GM12892 (cell line): ENCODE measurements around the gene NPC1L1.
"Not testable (repeated sequence)": the region's sequence is repeated elsewhere in the genome, so short reads cannot be mapped to it uniquely, and the experiment has no call there.

ENCODE experiments used
- DNase-seq: peaks from one replicate; pipeline ENCODE4 v3.0.0; 2011; ENCODE audit not compliant: insufficient read length
- FAIRE-seq: peaks from 2 replicates; lab custom pipeline; 2011; peaks lifted over from hg19 to GRCh38; lab: Jason Lieb, UNC
- POLR2A ChIP-seq: IDR thresholded peaks from 2 replicates; pipeline ENCODE4 v1.6.1; 2011; ENCODE audit warnings: low read depth, low read length, control low read depth
- POLR2AphosphoS5 ChIP-seq: IDR thresholded peaks from 2 replicates; pipeline ENCODE4 v1.6.1; 2011; ENCODE audit warnings: low read depth, low read length, control low read depth
- TAF1 ChIP-seq: IDR thresholded peaks from 2 replicates; pipeline ENCODE4 v1.6.1; 2011; ENCODE audit warnings: low read depth, mild to moderate bottlenecking, control low read depth, low read length, borderline replicate concordance

NPC1L1 gene

DNA sequence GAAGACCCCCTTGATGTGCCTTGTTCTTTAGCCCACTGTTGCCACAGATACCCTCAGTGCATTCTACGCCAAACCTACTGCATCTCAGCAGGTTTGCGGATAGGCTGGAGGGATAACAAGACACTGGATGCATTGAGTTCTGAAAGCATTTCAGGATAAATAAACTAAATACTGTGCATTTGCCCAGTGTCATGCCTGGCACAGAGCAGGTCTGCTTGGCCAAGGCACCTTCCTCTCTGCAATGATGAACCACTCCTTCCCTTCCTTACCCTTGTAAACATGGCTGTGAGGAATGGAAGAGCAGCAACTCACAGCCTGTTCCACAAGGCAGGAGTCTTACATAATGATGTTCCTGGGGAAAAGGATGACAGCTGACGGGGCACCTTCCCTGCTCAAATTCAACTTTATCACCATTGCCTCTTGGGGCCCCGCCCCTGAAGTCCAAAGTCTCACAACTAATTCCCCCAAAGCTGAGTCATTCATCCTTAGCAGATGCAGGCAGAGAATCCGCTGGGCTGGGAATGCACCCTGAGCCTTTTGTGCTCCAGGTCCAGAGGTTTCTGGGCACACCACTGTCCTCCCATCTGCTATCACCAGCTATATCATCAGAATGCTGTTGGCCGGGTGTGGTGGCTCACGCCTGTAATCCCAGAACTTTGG is 21.0 kb upstream of the NPC1L1 start:
- FAIRE-seq: no peak
- no peak for DNase-seq

DNA sequence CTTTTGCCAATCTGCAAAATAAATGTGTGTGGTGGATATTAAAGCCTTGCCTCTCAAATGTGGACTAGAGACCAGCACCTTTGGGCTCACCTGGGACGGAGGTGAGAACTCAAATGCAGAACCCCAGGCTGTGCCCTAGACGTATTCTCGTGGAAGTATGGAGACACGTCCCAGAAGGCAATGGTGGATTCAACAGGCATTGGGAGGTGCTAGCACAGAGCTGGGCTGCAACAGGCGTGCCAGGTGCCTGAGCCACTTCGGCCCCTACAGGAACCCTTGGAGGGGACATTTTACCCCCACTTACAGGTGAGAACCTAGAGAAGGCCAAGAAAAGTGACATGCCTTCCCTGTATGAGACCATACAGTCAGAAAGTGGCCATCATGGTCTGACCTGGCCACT is 20.4 kb upstream of the NPC1L1 start:
- no peak for FAIRE-seq
- no peak for DNase-seq
- TF ChIP-seq POLR2A (no peak), TAF1 (no peak), POLR2AphosphoS5 (no peak)

More for the DNA sequence above, 21.0 kb upstream of the NPC1L1 start:
- TF ChIP-seq TAF1 (no peak), POLR2A (no peak), POLR2AphosphoS5 (no peak)

DNA sequence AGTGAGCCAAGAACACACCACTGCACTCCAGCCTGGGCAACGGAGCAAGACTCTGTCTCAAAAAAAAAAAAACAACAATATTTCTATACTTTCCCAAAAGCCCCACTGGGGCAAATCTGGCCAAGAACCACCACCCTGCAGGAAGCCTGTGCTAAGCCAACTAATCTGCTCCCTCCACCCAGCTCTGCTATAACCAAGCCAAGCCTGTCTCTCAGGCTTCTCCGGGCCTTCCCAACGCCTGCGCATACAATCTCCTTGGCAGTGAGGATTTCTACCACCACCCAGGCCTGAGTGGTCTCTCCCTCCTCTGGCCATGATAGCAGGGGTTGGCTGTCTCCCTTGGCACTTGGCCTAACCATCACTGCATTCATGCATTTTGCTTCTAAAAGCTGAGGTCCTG is 18.4 kb upstream of the NPC1L1 start:
- no peak for TF ChIP-seq POLR2A
- TF ChIP-seq POLR2AphosphoS5: no peak
- no peak for TF ChIP-seq TAF1
- FAIRE-seq (no peak), DNase-seq (no peak)

DNA sequence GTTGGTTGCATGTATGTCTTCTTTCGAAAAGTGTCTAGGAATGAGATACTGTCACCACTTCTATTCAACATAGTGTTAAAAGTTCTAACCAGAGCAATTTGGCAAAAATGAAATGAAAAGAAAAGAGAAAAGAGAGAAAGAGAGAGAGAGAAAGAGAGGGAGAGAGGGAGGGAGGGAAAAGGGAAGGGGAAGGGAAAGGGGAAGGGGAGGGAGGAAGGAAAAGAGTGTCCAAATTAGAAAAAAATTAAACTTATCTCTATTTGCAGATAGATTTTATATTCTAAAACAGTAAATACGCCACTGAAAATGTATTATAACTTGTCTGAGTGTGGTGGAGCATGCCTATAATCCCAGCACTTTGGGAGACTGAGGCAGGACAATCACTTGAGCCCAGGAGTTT is 16.4 kb upstream of the NPC1L1 start:
- FAIRE-seq: no peak
- DNase-seq: no peak
- TF ChIP-seq TAF1 (no peak), POLR2AphosphoS5 (no peak), POLR2A (no peak)

DNA sequence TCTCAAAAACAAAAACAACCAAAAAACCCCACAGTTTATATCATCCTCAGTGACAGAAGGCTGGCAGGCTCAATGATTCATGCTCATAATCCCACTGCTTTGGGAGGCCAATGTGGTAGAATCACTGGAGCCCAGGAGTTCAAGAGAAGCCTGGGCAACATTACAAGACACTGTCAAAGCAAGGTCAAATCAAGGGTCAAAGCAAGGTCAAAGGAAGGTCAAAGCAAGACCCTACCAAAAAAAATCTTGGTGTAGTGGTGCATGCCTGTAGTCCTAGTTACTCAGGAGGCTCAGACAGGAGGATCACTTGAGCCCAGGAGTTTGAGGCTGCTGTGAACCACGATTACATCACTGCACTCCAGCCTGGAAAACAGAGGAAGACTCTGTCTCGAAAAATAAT is 14.2 kb upstream of the NPC1L1 start:
- no peak for TF ChIP-seq POLR2A
- TF ChIP-seq TAF1: no peak
- no peak for TF ChIP-seq POLR2AphosphoS5
- FAIRE-seq: no peak

DNA sequence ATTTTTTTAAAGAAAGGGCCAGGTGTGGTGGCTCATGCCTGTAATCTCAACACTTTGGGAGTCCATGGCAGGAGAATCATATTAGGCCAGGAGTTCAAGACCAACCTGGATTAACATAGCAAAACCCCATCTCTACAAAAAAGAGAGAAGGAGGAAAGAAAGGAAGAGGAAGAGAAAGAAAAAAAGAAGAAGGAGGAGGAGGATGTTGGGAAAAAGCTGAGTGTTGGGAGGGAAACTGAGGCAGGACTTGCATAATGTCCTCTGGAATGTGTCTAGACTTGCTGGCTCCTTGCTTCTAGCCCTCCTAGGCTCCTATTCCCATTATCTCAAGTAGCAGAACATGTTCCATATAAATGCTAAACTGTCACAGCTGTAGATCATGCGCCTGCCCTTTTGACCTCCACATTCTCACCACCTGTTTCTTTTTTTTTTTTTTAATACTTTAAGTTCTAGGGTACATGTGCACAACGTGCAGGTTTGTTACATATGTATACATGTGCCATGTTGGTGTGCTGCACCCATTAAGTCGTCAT is 11.4 kb upstream of the NPC1L1 start:
- FAIRE-seq, DNase-seq: not testable (repeated sequence)

More for the DNA sequence above, 14.2 kb upstream of the NPC1L1 start:
- no peak for DNase-seq

DNA sequence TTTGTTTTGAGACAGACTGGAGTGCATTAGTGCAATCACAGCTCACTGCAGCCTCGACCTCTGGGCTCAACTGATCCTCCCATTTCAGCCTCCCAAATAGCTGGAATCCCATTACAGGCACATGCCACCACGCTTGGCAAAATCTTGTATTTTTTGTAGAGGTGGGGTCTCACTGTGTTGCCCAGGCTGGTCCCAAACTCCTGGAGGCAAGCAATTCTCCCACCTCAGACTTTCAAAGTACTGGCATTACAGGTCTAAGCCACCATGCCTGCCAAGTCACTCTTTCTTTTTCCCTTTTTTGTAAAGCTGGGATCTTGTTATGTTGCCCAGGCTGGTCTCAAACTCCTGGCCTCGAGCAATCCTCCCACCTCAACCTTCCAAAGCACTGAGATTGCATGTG is 8.3 kb upstream of the NPC1L1 start:
- TF ChIP-seq TAF1 (no peak), POLR2A (no peak), POLR2AphosphoS5 (no peak)
- DNase-seq (no peak), FAIRE-seq (no peak)

DNA sequence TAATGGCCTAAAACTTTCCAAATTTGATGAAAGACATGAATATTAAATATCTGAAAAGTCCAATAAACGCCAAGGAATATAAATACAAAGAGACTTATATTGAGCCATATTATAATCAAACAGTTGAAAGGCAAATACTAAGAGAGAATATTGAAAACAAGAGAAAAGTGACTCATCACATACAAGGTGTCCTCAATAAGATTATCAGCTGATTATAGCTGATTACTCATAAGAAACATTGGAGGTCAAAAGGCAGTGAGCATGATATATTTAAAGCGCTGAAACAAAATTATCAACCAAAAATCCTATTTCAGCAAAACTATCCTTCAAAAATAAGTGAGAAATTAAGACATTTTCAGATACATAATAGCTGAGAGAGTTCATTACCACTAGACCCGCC is 7.8 kb upstream of the NPC1L1 start:
- FAIRE-seq: no peak
- no peak for DNase-seq
- TF ChIP-seq POLR2A: no peak
- TF ChIP-seq TAF1: no peak

DNA sequence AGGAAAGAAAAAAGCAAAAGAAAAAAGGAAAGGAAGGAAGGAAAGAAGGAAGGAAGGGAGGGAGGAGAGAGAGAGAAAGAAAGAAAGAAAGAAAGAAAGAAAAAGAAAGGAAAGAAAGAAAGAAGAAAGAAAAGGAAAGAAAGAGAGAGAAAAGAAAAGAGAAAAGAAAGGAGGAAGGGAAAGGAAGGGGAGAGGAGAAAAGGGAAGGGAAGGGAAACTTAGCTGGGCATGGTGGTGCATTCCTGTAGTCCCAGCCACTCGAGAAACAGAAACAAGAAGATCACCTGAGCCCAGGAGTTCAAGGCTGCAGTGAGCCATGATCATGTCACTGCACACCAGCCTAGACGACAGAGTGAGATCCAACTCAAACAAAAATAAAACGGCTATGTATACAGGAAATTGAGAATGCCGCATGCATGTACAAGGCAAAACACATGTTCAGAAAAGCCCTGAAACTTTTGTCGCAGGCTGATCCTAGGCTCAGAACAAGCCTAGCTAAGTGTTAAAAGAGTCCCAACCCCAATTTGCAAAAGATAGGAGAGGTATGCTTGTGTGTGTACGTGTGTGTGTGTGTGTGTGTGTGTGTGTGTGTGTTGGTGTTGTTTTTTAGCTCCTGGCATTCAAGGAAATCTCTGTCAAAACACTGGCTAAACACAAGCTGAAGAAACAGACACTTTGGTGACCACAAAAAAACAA is 6.6 kb upstream of the NPC1L1 start:
- no peak for FAIRE-seq
- no peak for TF ChIP-seq POLR2A
- no peak for TF ChIP-seq POLR2AphosphoS5
- no peak for TF ChIP-seq TAF1
- no peak for DNase-seq

DNA sequence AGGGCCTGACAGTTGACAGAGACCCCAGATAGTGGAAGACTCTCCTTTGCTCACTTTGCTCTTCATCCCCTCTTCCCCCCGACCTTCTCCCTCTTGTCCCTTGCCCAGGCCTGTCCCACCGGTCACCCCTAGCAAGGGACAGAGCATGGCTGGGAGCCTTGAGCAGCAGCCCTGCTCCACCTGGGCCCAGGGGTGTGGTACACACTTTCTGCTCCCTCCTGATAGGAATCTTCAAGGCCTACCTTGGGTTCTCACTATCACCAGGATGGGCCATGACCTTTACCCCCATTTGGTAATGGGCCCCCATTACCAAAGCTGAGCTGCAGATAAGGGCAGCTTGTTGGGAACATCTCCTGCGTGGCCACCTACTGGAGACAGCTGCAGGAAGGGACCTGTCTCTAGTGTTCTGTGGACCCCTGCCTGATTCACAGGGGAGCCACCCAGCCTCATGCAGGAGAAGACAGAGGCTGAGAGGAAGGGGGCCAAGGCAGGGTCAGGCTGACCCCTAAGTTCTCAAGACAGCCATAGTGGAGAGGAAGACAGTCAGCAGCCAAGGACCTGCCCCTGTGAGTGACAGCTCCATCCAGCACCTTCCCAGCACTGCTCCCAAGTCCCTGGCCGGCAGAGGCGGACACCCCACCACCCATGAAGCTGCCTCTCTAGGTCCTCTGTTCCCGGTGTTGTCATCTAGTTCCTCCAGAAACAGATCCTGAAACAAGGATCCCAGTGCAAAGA is 913 bp upstream of the NPC1L1 start:
- DNase-seq: no peak
- FAIRE-seq: no peak
- TF ChIP-seq TAF1 (no peak), POLR2A (no peak), POLR2AphosphoS5 (no peak)

DNA sequence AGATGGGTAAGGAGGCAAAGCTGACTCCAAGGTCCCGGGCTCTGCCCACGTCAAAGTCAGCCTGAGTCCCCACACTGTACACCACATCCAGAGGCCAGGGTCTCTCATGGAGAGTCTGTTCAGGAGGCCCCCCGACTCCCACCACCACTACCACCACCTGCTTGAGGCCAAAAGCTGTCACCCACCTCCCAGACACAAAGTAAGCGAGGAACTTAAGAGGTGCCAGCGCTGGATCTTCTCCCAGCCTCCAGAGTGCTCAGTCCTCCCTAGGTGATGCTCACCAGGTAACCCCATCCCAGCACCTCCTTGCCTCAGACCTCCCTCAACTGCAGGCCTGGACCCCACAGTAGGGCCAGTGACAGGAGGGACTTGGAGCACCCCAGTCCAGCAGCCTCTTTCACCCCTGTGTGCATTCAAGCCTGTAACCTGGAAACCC is 520 bp downstream of the NPC1L1 start:
- no peak for DNase-seq
- TF ChIP-seq POLR2AphosphoS5: no peak
- TF ChIP-seq POLR2A: no peak
- TF ChIP-seq TAF1: no peak
- FAIRE-seq: no peak
